SH-SY5Y (cell line): ENCODE measurements around the gene PTPRD.

Source experiments
- GATA2 ChIP-seq: IDR thresholded peaks from 2 replicates; pipeline ENCODE4 v1.6.1; 2011; ENCODE audit warnings: mild to moderate bottlenecking, low read depth, low read length
- GATA3 ChIP-seq: IDR thresholded peaks from 2 replicates; pipeline ENCODE4 v1.6.1; 2011; ENCODE audit warnings: low read depth, mild to moderate bottlenecking, low read length, moderate library complexity

DNA sequence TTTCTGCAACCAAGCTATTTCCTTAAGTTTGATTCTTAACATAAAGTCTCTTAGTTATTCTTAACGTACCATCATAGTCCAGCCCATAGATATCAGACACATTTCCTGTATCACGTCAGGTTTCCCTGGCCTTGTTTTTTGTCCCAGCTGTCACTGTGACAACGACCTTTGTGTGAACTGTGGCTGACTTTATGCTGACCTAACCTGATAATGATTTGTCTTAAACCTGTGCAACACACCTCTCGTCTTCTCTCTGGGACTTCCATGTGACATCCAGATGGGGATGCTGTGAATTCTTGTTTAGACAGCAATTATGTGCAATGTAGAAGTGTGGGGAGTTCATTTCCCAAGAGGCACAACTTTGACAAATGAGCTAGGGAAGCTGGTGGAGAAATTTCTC lies 662.8 kb downstream of the PTPRD start:
- TF ChIP-seq GATA2 (no peak), GATA3 (no peak)
